ENCODE data around the gene NFIC.

Gene NFIC

GRCh38 chr19:3359919-3360420 is 6.4 kb upstream of the NFIC start:
- no peak for TF ChIP-seq CTCF (IDR thresholded peaks at IDR 0.05)

- no peak for TF ChIP-seq CTCF (IDR thresholded peaks at IDR 0.05)
These were observed 5.7 kb upstream of the NFIC start for GRCh38 chr19:3360421-3361383.

- no peak for TF ChIP-seq CTCF (IDR thresholded peaks at IDR 0.05)
These were observed 4.8 kb upstream of the NFIC start for GRCh38 chr19:3361384-3362216.

GRCh38 chr19:3362217-3362906 is 4.0 kb upstream of the NFIC start:
- no peak for TF ChIP-seq CTCF (IDR thresholded peaks at IDR 0.05)

GRCh38 chr19:3363841-3364500 is 2.4 kb upstream of the NFIC start:
- no peak for TF ChIP-seq CTCF (IDR thresholded peaks at IDR 0.05)

GRCh38 chr19:3364501-3364858 is 1.9 kb upstream of the NFIC start:
- no peak for TF ChIP-seq CTCF (IDR thresholded peaks at IDR 0.05)
